Placental pericyte (primary cell): ENCODE results near the gene TNFRSF21. TPM values are rescaled to one million over a fixed set of nuclear protein-coding genes. Genes with fewer than 3 reads are reported as not detected.

ENCODE experiments used
- total RNA-seq: library from RNA; depleted of rRNA; stranded (reverse); fragments of >200 nt; gene quantifications from 2 replicates; pipeline ENCODE4 v1.2.3, GENCODE V29; 2012

TNFRSF21 gene, protein sequence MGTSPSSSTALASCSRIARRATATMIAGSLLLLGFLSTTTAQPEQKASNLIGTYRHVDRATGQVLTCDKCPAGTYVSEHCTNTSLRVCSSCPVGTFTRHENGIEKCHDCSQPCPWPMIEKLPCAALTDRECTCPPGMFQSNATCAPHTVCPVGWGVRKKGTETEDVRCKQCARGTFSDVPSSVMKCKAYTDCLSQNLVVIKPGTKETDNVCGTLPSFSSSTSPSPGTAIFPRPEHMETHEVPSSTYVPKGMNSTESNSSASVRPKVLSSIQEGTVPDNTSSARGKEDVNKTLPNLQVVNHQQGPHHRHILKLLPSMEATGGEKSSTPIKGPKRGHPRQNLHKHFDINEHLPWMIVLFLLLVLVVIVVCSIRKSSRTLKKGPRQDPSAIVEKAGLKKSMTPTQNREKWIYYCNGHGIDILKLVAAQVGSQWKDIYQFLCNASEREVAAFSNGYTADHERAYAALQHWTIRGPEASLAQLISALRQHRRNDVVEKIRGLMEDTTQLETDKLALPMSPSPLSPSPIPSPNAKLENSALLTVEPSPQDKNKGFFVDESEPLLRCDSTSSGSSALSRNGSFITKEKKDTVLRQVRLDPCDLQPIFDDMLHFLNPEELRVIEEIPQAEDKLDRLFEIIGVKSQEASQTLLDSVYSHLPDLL
- total RNA-seq = 76.2 and 176 TPM in 2 replicates

GRCh38 chr6:47309291-47310130, at the start of gene TNFRSF21:
Gene TNFRSF21 (minus strand): TSS chr6:47309905. CDS start chr6:47309511, 394 bp downstream.

Other genes starting within 250 kb of the TNFRSF21 start
- gene CD2AP, start 167.9 kb upstream of the TNFRSF21 start, total RNA-seq = 17.5 and 29.5 TPM in 2 replicates